DOHH2 (cell line): ENCODE measurements around the gene UGT8.

Experiments used
- CTCF ChIP-seq: fragments of 200-600 bp; sonication (generic); IDR thresholded peaks from one replicate; pipeline ENCODE4 v1.5.1; 2014; ENCODE audit warnings: antibody characterized with exemption, mild to moderate bottlenecking, low read depth, low read length; ENCODE audit not compliant: poor library complexity, severe bottlenecking
- EZH2phosphoT487 ChIP-seq: fragments of 200-600 bp; sonication (generic); IDR thresholded peaks from 2 replicates; pipeline ENCODE4 v1.6.1; 2017; ENCODE audit warnings: borderline replicate concordance, mild to moderate bottlenecking, antibody characterized with exemption, low read length, moderate library complexity, mixed read lengths

GRCh38 chr4:114597410-114598115, 1.0 kb upstream of the UGT8 start:
- TF ChIP-seq CTCF, result no peak
- no peak for TF ChIP-seq EZH2phosphoT487
